SK-N-SH treated with all-trans-retinoic acid at 6 μM for 48 hours (cell line): ENCODE measurements around the gene ZMIZ1.
"Not testable (repeated sequence)": the region's sequence is repeated elsewhere in the genome, so short reads cannot be mapped to it uniquely, and the experiment has no call there.

Source experiments
- ATAC-seq: fragments of 200-7000 bp; cut with Tn5 transposase; 3 replicates; pipeline ENCODE4 v1.9.1; 2020; ENCODE audit warnings: mild to moderate bottlenecking, moderate library complexity
- ARNTL ChIP-seq: fragments of 450-650 bp; formaldehyde crosslinking; IDR thresholded peaks from 2 replicates; pipeline ENCODE4 v1.5.0; 2020; ENCODE audit warnings: low read depth, mild to moderate bottlenecking, moderate library complexity, borderline replicate concordance
- BACH2 ChIP-seq: fragments of 250-450 bp; sonication (Bioruptor Pico); IDR thresholded peaks from 2 replicates; pipeline ENCODE4 v1.9.0; 2021; ENCODE audit warnings: mild to moderate bottlenecking, borderline replicate concordance
- CSRNP3 ChIP-seq: fragments of 250-450 bp; sonication (Bioruptor Pico); IDR thresholded peaks from 2 replicates; pipeline ENCODE4 v1.5.1; 2021; ENCODE audit warnings: mild to moderate bottlenecking, moderate library complexity
- ESRRG ChIP-seq: fragments of 250-450 bp; sonication (Bioruptor Pico); IDR thresholded peaks from 2 replicates; pipeline ENCODE4 v1.6.1; 2021; ENCODE audit warnings: mild to moderate bottlenecking
- GLIS3 ChIP-seq: fragments of 250-450 bp; sonication (Bioruptor Pico); IDR thresholded peaks from 2 replicates; pipeline ENCODE4 v1.5.0; 2020; ENCODE audit warnings: mild to moderate bottlenecking, moderate library complexity
- ISL1 ChIP-seq: fragments of 250-450 bp; sonication (Bioruptor Pico); IDR thresholded peaks from 2 replicates; pipeline ENCODE4 v2.1.2; 2022; ENCODE audit warnings: mild to moderate bottlenecking, moderate library complexity
- OSR1 ChIP-seq: fragments of 250-450 bp; sonication (Bioruptor Pico); IDR thresholded peaks from 2 replicates; pipeline ENCODE4 v1.8.0; 2022; ENCODE audit warnings: moderate library complexity, mild to moderate bottlenecking, inconsistent platforms
- PATZ1 ChIP-seq: fragments of 250-450 bp; sonication (Bioruptor Pico); IDR thresholded peaks from 2 replicates; pipeline ENCODE4 v1.8.0; 2020; ENCODE audit warnings: mild to moderate bottlenecking, moderate library complexity, borderline replicate concordance
- PPARA ChIP-seq: fragments of 250-450 bp; sonication (Bioruptor Pico); IDR thresholded peaks from 2 replicates; pipeline ENCODE4 v1.5.0; 2020; ENCODE audit warnings: mild to moderate bottlenecking, borderline replicate concordance
- RARB ChIP-seq: fragments of 250-450 bp; sonication (Bioruptor Pico); IDR thresholded peaks from 2 replicates; pipeline ENCODE4 v1.8.0; 2021; ENCODE audit warnings: mild to moderate bottlenecking, moderate library complexity
- SNAI2 ChIP-seq: fragments of 250-450 bp; sonication (Bioruptor Pico); IDR thresholded peaks from 2 replicates; pipeline ENCODE4 v1.5.0; 2020; ENCODE audit warnings: mild to moderate bottlenecking, moderate library complexity
- TCF4 ChIP-seq: fragments of 250-450 bp; sonication (Bioruptor Pico); IDR thresholded peaks from 2 replicates; pipeline ENCODE4 v1.8.0; 2021; ENCODE audit warnings: mild to moderate bottlenecking, moderate library complexity, borderline replicate concordance
- TOX ChIP-seq: fragments of 250-450 bp; sonication (Bioruptor Pico); IDR thresholded peaks from 2 replicates; pipeline ENCODE4 v1.8.0; 2021; ENCODE audit warnings: mild to moderate bottlenecking, moderate library complexity, borderline replicate concordance
- TSHZ2 ChIP-seq: fragments of 250-450 bp; sonication (Bioruptor Pico); IDR thresholded peaks from 2 replicates; pipeline ENCODE4 v1.5.0; 2020; ENCODE audit warnings: mild to moderate bottlenecking, moderate library complexity
- ZC3H10 ChIP-seq: fragments of 250-450 bp; sonication (Bioruptor Pico); IDR thresholded peaks from 2 replicates; pipeline ENCODE4 v1.5.1; 2021; ENCODE audit warnings: mild to moderate bottlenecking, moderate library complexity
- ZFP3 ChIP-seq: fragments of 250-450 bp; sonication (Bioruptor Pico); IDR thresholded peaks from 2 replicates; pipeline ENCODE4 v1.5.0; 2020; ENCODE audit warnings: mild to moderate bottlenecking, moderate library complexity
- ZFP30 ChIP-seq: fragments of 450-650 bp; formaldehyde crosslinking; IDR thresholded peaks from 2 replicates; pipeline ENCODE4 v1.5.0; 2022; ENCODE audit warnings: mild to moderate bottlenecking, moderate library complexity
- ZNF565 ChIP-seq: fragments of 450-650 bp; formaldehyde crosslinking; conservative IDR thresholded peaks from 2 replicates; pipeline ENCODE4 v1.5.0; 2020; ENCODE audit warnings: low read depth, mild to moderate bottlenecking, moderate library complexity
- ZNF70 ChIP-seq: fragments of 450-650 bp; formaldehyde crosslinking; IDR thresholded peaks from 2 replicates; pipeline ENCODE4 v1.5.0; 2020; ENCODE audit warnings: mild to moderate bottlenecking, moderate library complexity
- ZNF8 ChIP-seq: fragments of 450-650 bp; formaldehyde crosslinking; IDR thresholded peaks from 2 replicates; pipeline ENCODE4 v1.5.0; 2020; ENCODE audit warnings: mild to moderate bottlenecking, moderate library complexity
- TF ChIP-seq, protein P1 (sequence below): fragments of 250-450 bp; sonication (Bioruptor Pico); IDR thresholded peaks from 2 replicates; pipeline ENCODE4 v1.5.1; 2020; ENCODE audit warnings: low read depth, mild to moderate bottlenecking, moderate library complexity

ZMIZ1 gene

GRCh38 chr10:79029478-79030390, 39.0 kb upstream of the ZMIZ1 start:
- TF ChIP-seq ZNF8 (CRISPR knock-in tag) (no peak), SNAI2 (CRISPR knock-in tag) (no peak), ZFP3 (CRISPR knock-in tag) (no peak), TOX (CRISPR knock-in tag) (no peak), ZC3H10 (no peak), GLIS3 (CRISPR knock-in tag) (no peak), TCF4 (CRISPR knock-in tag) (no peak), ZNF565 (CRISPR knock-in tag) (no peak), BACH2 (CRISPR knock-in tag) (no peak), ESRRG (CRISPR knock-in tag) (no peak), PATZ1 (CRISPR knock-in tag) (no peak), ZNF70 (CRISPR knock-in tag) (no peak), RARB (CRISPR knock-in tag) (no peak), TSHZ2 (no peak), OSR1 (CRISPR knock-in tag) (no peak), CSRNP3 (CRISPR knock-in tag) (no peak), ISL1 (CRISPR knock-in tag) (no peak), PPARA (CRISPR knock-in tag) (no peak), ZFP30 (no peak)
- ATAC-seq = no peak

DNA sequence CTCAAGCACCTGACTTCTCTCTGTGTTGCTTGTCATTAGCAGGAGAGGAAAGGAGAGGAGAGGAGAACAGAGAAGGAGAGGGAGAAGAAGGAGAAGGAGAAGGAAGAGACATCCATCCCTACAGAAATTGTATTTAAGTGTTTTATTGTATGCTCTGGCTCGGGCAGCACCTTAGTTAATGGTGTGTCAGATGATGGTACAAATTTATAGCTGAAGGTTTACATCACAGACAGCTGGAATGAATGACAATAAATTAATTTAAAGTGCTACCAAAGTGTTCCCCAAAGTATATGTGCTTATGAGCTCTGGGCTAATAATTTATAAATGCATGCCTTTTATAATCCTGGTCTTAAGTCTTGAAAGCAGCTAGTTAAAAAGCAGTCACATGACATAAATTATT, 38.1 kb upstream of the ZMIZ1 start:
- TF ChIP-seq ZNF565 (CRISPR knock-in tag) = no peak
- TF ChIP-seq RARB (CRISPR knock-in tag) = no peak
- ATAC-seq = no peak

GRCh38 chr10:79031723-79032122, 37.0 kb upstream of the ZMIZ1 start:
- TF ChIP-seq ZNF70 (CRISPR knock-in tag) = no peak
- TF ChIP-seq ISL1 (CRISPR knock-in tag) = no peak
- no peak for TF ChIP-seq TOX (CRISPR knock-in tag)
- ATAC-seq = no peak

- TF ChIP-seq RARB (CRISPR knock-in tag) (no peak), SNAI2 (CRISPR knock-in tag) (no peak), ISL1 (CRISPR knock-in tag) (no peak), ARNTL (CRISPR knock-in tag) (no peak), GLIS3 (CRISPR knock-in tag) (no peak), ZFP30 (no peak), ZFP3 (CRISPR knock-in tag) (no peak), ZNF8 (CRISPR knock-in tag) (no peak), CSRNP3 (CRISPR knock-in tag) (no peak), ZC3H10 (no peak), ESRRG (CRISPR knock-in tag) (no peak)
- TF ChIP-seq, protein P1, sequence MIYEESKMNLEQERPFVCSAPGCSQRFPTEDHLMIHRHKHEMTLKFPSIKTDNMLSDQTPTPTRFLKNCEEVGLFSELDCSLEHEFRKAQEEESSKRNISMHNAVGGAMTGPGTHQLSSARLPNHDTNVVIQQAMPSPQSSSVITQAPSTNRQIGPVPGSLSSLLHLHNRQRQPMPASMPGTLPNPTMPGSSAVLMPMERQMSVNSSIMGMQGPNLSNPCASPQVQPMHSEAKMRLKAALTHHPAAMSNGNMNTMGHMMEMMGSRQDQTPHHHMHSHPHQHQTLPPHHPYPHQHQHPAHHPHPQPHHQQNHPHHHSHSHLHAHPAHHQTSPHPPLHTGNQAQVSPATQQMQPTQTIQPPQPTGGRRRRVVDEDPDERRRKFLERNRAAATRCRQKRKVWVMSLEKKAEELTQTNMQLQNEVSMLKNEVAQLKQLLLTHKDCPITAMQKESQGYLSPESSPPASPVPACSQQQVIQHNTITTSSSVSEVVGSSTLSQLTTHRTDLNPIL (CRISPR knock-in tag) = no peak
- ATAC-seq = no peak
Measured at GRCh38 chr10:79034271-79034876, 34.4 kb upstream of the ZMIZ1 start.

GRCh38 chr10:79036416-79036815, 32.4 kb upstream of the ZMIZ1 start:
- ATAC-seq = not testable (repeated sequence)
